Measurements from ENCODE around the gene PSMG4.
"Not testable (repeated sequence)": the region's sequence is repeated elsewhere in the genome, so short reads cannot be mapped to it uniquely, and the experiment has no call there.

PSMG4 gene

DNA sequence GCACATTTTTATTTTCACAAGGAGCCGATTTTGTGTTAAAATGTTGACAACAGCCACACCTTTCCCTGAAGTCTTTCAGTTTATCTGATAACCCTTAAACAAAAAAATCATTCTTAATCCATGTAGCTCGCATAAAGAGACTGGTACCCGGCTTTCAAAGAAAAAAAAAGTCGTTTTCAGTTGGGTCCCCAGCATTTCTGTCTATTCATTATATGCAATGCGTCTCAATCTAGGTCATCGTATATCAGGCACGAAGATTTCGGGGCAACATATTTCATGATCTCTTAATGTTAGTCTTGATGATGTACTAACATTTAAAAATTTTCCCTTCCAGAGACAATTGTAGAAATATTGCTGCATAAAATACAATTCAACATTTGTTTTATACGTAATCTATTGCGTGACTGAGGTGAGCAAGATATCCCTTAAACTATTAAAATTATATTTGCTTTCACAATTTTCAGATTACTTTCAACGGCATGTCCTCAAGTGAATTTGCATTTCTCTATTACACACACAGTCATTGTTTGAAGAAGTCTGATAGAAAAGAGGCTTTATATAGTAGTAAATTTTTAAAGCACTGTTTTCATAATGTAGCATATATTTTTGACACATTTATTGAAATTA, 28.4 kb upstream of the PSMG4 start:
- DNase-seq (ENCODE audit: low read depth, low spot score): no peak

DNA sequence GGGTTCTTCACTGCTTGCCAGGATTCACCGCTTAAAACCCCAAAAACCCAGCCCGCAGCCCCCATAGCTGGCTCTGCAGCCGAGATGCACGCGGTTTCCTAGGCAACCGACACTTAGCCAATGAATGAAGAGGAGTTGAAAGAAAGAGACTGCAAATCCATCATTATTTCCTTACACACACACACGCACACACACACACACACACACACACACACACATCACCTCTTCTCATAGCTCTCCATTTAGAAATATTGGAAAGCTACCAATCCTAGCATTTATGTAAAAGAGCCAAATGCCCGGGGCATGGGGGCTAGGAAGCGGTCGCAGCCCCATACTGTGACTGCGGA, 27.9 kb upstream of the PSMG4 start:
- no peak for DNase-seq (ENCODE audit: low read depth, low spot score)

DNA sequence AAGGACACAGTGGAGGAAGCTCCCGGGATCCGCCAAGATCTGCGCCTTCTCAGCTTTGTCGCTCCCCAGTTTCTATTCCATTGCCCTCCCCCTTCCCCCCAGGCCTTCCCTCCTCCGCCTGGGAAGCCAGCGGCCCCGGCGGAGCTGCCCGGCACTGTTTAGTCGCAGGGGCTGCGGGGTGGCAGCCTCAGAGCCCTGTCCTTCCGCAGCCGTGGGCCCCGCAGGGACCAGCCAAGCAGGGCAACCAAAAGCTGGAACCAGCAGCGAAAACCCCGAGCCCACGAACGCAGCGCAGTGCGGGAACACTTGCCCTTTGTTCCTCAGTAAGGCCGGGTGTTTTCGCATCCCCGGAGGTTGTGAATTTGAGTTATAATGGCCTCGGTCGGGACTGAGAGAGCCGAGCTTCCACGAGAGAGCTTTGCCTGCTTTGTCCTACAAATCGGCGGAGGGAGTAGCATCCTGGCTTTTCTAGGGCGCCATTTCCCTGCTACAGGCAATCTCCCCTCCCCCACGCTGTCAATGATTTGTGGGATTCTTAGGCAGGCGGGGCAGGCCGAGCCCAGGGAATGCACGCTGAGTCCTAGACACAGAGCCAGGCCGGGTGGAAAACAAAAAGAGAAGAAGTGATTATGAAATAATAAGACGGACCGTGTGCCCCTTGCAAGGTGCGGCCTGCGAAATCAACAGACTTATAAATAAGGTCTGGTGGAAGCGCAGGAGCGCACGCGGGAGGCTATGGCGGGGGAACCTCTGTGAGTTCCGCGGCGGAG, 27.3 kb upstream of the PSMG4 start:
- peak; percentile 77 for DNase-seq (ENCODE audit: low read depth, low spot score)

DNA sequence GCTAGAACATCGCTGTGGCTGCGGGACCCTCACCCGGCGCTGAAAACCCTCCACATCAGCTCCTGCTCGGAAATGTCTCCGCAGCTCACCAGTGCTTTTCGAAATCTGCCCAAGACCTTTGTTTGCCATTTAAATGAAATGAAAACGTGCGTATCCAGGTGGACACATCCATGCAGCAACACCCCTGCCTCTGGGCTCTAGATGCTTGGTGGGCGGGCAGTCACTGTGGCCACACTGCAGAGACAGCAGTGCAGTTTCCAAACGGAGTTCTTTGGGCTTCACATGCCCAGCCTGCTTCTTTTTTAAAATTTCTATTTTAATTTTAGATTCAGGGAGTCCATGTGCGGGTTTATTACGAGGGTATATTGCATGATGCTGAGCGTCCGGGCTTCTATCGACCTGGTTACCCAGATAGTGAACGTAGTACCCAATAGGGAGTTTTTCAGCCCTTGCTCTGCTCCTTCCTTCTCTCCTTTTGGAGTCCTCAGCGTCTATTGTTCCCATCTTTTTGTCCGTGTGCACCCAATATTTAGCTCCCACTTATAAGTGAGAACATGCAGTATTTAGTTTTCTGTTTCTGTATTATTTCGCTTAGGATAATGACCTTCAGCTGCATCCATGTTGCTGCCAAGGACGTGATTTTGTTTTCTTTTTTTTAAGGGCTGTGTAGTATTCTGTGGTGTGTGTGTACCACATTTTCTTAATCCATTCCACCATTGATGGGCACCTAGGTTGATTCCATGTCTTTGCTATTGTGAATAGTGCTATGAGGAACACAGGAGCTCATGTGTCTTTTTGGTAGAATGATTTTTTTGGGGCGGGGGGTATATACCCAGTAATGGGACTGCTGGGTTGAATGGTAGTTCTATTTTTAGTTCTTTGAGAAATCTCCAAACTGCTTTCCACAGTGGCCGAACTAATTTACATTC, 26.5 kb upstream of the PSMG4 start:
- DNase-seq (ENCODE audit: low read depth, low spot score): peak; percentile 39

DNA sequence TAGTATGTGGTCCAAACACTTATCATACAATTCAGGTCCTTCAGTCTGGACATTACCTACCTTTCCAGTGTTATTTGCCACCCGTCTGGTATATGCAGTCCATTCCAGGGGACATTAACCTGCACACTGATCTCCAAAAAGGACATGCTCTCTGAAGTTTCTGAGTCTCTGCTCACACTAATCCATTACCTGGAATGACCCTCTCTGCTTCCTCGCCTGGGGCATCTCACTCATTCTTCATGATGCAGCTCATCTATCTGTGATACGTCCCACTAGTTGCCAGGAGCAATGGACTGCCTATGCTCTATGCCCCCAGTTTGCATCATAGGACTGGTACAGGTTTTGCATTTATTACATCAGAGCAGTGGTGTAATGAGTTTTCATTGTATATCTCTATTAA, 25.4 kb upstream of the PSMG4 start:
- no peak for DNase-seq (ENCODE audit: low read depth, low spot score)

DNA sequence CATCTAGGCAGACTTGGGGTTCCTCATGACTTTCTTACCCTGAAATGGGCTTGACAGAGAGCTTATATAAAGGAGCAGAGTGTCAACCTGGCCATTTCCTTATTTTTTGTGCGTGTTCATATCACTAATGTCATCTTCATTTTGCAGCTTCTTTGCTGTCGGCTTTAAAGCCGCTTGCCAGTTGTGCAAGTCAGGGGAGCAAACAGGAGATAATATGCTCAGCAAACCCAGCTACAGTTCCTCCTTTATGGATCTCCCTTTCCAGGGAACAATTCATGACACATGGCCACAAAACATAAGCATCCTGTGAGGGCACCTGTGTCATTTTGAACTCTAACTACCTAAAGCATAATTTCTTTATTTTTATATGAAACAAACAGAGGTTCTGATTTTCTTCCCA, 24.8 kb upstream of the PSMG4 start:
- DNase-seq (ENCODE audit: low read depth, low spot score): no peak

DNA sequence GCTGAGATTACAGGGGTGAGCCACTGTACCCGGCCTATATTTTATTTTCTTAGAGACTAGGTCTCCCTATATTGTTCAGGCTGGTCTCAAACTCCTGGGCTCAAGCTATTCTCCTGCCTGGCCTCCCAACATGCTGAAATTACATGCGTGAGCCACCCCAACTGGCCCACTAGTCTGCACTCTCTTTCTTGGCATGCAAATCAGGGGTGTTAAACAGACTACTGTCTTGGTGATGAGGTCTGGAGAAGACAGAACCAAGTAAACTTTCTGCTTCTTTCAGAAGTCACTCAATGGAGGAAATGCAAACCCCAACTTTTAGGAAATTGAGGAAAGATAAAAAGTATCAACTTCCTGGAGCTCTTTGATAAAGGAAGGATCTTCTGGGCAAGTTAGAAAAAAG, 23.3 kb upstream of the PSMG4 start:
- no peak for DNase-seq (ENCODE audit: low read depth, low spot score)

DNA sequence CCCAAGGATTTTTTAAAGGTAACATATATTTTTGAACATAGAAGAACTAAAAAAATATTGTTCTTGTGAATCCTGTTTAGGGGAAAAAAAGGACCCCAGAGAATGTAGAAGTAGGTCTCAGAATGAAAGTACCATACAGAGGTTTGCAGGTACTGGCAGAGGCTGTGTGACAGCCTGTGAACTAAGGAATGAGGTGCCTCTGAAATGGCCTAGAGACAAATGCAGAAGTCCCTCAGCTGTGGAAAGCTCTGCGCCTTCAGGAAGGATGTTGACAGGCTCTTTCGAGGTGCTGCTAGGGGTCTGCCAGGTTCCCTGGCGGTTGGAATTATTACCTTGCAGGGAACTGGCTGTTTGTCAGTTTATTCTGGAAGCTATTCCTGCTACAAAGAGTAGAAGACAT, 22.7 kb upstream of the PSMG4 start:
- no peak for DNase-seq (ENCODE audit: low read depth, low spot score)

DNA sequence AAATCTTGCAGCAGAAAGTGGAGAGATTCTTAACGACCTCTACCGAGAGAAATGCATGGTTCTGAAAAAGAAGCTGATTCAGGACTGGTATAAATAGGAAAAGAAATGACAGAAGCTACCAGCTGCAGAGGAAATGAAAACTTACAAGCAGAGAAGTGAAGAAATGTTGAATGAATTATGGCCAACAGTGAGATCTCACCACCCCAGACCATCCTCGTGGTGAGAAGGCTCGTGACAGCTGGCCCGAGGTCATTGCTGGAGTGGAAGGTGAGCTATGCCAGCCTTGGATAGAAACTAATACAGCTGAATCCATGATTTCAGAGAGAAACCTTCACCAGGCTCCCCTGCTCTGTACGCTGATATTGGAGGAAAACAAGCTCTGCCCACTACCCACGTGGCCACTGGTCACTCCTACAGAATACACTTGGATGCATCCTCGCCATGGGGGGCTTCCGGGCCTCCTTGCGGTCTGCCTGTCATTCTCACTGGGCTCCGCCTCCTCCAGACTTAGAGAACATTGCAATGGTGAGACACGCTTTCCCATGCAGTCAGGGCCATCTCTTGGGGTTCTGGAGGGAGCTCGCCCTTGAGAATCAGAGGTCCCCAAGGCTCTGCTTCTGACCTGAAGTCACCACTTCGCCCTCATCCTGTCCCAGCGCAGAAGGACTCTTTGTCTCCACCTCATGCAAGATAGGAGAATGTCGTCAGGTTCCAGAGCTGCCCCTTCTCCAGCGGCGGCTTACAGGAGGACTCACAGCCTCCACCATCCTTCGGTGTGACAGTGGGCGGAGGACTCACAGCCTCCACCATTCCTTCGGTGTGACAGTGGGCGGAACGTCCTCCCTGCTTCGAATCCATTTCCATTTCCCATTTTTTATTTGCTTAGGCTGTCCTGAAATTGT, 20.7 kb upstream of the PSMG4 start:
- DNase-seq (ENCODE audit: low read depth, low spot score): peak; percentile 58

DNA sequence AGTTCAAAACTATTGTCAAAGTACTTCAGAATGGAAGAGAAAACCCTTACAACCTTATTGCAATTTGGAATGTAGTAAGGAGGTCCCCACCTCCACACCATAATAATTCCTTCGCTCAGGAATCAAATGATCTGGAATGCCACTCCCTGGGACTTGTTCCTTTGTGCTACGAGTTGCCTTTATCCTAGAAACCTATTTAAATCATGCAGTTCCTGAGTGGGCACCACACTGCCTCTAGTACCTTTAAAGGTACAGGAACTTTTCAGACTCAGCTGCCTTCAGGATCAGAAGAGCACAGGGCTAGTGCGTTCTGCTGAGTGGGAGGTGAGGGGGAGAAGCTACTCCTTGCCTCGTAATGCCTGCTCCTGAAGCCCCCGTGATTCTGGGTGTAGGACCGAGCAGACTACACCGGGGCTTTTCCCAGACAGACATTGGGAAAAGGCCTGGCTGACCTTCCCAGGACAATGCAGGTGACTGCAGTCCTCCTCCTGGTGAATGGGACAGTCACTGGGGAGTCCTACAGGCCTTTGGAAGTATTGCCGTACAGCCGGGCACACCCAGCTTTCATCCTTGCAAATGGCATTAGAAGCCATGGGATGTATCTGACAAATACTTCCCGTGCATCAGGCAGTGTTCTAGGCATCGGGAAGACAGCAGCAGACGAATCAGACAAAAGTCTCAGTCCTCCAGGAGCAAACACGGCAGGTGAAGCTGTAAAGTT, 19.5 kb upstream of the PSMG4 start:
- DNase-seq (ENCODE audit: low read depth, low spot score): peak; percentile 55

DNA sequence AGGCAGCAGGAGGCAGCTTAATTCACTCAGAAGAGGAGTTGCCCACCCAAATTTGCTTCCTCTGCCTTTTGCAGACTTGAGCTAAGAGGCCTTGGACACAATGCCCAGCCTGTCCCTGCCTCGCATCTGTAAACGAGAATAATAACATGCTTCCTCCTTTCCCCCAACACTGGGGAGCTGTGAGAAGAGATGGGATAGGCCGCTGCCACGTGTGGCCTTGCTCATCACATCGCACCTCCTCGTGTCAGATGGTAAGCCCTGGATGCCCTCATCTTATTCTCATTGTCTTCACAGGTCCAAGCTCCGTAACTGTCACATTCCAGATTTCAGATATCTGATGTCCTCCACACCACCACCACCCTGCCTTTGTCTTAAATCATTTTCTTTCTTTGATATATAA, 18.2 kb upstream of the PSMG4 start:
- DNase-seq (ENCODE audit: low read depth, low spot score): no peak

DNA sequence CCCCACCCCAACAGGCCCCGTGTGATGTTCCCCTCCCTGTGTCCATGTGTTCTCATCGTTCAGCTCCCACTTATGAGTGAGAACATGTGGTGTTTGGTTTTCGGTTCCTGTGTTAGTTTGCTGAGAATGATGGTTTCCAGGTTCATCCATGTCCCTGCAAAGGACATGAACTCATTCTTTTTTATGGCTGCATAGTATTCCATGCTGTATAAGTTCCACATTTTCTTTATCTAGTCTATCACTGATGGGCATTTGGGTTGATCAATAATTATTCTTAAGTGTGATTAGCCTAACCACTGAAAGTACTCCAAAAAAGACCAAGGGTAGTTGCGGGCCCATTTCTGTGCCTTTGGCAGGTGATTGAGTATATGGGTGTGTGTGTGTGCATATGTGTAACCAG, 17.0 kb upstream of the PSMG4 start:
- not testable (repeated sequence) for DNase-seq (ENCODE audit: low read depth, low spot score)

DNA sequence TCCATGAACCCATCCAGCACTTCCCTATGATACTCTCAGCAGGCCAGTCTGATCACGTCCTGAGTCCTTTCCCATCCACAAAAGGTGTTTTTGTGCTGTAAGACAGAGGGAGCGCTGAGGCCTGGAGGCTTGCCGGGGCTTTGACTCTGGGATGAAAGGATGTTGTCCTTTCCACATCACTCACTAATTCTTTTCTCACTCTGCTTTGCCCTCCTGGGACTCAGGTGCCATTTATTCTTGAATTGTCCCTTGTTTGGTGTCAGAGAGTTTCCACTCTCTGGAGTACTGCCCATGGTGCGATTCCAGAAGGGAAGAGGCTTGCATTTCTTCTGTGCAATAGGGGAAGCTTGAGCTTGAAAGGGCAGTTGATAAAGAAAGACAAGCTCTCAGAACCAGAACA, 16.0 kb upstream of the PSMG4 start:
- DNase-seq (ENCODE audit: low read depth, low spot score): no peak

DNA sequence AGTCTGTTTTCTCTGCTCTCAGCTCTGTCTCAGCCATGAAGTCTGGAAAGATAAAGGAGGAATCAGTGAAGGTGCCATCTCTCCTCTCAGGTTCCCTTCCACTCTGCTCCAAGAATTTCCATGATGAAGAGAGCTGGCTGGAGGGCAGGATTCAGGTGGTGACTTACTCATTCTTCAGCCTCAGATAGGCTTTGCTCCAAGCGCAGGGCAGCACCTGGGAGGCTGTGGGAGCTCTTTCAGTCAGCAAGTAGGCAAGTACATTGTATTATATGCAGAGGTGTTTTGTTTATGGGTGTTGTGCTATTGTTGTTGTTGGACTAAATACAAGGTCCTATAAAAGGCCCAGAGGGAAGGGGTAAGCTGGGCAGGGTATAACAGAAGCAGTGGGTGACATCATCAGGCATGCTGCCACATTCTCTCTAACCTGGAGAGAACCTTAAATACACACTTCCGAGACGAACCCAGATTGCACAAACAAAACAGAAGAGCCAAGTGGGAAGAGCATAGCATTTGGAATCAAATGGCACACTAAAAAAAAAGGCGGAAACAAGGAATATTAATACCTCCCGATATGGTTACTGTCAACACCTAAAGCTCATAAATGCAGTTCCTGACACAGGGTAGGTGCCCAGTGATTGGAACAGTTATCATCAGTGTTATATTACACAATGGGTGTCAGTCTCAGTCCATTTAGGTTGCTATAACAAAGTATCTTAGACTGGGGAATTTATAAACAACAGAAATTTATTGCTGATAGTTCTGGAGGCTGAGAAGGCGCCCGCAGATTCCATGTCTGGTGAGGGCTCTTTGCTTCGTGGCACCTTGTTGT, 14.5 kb upstream of the PSMG4 start:
- no peak for DNase-seq (ENCODE audit: low read depth, low spot score)

DNA sequence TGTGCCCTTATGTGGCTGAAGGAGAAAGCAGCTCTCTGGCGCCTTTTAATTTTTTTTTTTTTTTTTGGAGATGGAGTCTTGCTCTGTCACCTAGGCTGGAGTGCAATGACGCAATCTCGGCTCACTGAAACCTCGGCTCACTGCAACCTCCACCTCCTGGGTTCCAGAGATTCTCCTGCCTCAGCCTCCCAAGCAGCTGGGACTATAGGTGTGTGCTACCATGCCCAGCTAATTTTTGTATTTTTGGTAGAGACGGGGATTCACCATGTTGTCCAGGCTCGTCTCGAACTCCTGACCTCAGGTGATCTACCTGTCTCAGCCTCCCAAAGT, 13.9 kb upstream of the PSMG4 start:
- not testable (repeated sequence) for DNase-seq (ENCODE audit: low read depth, low spot score)

DNA sequence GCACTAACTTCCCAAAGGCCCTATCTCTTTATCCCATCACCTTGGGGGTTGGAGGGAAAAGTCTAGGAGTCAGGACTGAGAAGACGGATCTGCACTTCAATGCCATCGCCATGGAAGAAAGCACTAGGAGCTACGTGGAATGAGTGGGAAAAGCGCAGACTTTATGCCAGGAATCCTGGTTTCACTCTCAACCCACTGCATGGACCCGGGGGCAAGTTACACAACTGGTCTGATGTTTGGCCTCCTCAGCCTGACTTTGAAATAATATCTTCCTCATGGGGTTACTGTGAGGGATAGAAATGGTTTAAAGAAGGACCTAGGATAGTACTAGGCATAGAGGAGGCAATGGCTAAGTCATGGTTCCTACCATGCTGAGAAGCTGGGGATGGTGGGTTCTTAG, 13.5 kb upstream of the PSMG4 start:
- DNase-seq (ENCODE audit: low read depth, low spot score): no peak

DNA sequence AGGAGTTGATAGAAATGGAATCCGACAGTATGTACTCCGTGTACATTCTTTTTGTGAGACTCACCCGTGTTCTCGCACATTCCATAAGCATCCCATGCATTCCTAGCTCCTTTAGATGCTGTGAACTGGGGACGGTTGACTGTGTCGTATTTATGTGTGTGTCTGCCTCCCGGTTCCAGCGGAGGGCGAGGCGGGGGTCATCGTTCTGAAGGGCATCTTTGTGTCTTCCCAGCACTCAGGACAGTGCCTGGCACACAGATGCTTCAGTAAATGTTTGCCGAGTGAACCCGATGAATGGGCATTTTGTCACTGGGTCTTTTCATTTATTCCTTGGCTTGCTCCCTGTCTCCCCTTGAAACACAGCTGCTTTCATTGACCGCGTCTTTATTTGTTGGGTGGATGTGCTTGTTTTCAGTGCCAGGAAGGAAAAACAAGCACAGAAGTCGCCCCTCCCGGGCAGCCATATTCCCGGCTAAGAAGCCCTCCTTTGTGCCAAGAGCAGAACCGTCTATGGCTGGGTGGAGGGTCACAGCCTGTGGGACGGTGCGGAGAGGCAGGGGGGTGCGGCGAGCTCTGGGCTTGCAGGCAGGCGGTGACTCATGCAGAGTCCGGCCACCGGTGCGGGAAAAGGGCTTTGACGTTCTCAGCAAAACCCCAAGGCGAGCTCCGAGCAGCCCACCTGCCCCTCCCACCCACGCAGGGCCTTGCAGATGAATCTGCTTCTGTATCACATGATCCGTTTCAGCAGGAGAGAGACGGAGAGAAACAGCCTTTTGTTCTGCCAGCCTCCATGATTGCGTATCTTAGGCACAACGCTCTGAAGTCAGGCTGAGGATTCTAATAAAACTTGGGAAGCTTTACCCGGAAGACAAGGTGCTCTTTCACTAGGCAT, 11.2 kb upstream of the PSMG4 start:
- peak; percentile 81 for DNase-seq (ENCODE audit: low read depth, low spot score)

DNA sequence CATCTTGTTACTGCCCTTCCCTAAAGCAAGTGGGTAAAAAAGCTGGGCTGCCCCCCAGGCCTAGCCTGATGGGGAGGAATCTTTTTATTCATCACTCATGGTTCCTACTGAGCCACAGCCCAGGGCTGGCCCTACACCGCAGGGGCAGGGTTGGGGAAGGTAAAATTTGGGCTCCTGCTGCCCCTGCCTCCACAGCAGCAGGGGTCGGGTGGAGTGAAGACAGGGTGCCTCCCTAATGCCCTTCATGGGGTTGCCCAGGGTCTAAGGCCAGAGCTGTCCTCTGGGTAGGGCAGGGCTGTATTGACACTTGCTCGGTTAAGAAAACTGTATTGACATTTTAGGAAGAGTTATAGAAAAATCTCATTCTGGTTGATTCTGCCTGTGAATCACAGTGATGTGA, 8.9 kb upstream of the PSMG4 start:
- no peak for DNase-seq (ENCODE audit: low read depth, low spot score)

DNA sequence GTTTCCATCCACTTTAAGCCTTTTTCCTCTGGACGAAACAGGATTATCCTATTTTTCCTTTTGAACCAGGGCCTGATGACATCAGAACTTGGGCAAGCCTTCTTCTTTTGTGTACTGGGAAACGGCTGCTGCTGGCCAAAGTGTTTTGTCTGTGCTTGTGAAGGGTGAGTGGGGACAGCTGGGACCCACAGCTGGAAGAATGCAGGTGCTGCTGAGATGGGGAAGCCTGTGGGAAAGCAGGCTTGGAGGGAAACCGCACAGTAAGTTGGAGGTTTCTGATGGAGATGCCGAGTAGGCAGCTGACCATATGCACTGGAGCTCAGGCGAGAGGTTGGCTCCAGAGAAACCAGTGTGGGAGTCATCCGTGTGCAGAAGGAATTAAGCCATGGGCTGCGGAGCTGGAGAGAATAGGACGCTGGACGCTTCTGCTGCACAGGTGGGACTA, 8.5 kb upstream of the PSMG4 start:
- no peak for DNase-seq (ENCODE audit: low read depth, low spot score)

Measured in ELF-1 (cell line).